ENCODE measurements around the gene PLXNB2.

Gene PLXNB2

DNA sequence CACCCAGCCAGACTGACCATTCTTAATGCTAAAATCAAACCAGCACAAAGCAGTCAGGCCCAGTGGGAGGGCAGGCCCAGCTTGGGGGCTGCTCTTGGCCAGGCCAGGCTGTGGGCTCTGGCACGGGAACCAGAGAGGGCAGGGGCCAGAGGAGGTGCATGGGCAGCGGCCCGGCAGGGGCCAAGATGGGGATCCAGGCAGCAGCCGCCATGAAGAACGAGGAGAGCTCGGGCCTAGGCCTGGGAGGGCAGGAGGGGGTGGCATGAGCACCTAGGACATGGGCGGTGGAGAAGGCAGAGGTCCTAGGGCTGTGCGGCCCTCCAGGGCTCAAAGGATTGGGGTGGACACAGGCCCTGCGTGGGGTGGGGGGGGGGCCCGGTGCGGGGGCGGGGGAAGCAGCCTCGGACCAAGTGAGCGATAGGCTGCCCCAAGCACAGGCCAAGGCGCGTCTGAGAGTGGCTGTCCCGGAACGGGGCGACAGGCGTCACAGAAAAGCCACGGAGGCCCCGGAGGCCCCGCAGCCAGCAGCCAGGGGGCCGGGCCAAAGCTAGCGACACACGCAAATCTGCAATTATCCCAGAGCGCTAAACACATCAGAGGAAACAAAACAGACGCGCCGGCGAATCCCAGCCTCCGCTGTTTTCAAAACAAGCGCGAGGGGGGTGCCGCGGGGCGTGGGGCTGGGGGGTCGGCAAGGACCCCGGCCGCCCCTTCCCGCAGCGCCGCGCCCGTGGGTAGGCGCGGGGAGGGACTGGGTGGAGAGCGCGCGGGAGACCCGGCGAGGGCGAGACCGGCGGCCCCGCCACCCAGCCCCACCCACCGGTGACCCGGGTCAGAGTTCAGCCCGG lies 8.3 kb downstream of the PLXNB2 start:
- DNase-seq (ENCODE audit: low spot score), result no peak

DNA sequence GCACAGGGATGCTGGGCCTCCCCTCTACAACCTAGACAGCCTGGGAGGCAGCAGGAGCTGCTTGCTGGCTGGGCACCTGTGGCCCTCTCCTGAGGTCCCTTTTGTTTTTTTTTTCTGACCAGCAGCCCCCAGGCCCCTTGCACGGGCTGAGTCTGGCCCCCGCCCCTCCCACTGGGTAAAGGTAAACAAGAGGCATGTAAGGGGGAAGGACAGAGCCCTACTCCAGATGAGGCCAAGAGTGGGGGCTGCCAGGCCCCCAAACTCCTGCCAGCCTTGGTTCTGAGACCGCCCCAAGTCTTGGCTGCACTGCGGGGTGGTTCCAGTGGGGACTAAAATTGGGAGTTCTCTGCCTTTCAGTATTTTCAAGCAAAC lies 9.2 kb downstream of the PLXNB2 start:
- no peak for DNase-seq (ENCODE audit: low spot score)

DNA sequence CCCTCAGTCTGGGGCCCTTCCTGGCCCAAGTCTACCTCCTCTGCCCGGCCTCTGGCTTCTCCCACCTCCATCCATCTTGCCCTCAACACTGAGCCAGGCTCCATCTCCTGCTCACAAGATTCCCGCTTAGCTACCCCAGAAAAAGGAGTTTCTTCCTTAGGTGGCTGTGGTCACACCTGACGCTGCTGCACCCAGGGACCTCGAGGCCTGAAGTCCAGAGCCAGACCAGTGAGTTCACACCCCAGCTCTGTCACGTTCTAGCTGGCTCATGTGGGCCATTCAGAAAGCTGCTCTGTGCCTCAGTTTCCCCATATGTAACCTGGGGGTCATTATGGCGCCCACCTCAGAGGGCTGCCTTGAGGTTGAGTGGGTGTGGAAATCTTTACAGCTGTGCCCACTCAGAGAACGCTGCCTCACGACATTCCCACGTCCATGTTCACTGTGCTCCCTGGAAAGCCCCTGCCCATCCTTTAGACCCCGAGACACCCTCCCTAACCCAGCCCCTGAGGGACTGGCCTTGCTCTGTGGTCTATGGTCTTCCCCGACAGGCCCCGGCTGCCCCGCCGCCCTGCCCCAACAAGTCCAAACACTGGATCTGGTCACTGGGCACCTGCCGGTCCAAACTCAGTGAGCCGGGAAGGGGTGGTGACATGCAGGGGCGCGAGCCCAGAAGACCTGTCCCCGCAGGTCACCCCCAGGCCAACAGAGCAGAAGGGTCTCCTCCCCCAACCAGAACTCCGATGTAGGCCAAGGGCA lies 9.8 kb downstream of the PLXNB2 start:
- DNase-seq (ENCODE audit: low spot score), result no peak

DNA sequence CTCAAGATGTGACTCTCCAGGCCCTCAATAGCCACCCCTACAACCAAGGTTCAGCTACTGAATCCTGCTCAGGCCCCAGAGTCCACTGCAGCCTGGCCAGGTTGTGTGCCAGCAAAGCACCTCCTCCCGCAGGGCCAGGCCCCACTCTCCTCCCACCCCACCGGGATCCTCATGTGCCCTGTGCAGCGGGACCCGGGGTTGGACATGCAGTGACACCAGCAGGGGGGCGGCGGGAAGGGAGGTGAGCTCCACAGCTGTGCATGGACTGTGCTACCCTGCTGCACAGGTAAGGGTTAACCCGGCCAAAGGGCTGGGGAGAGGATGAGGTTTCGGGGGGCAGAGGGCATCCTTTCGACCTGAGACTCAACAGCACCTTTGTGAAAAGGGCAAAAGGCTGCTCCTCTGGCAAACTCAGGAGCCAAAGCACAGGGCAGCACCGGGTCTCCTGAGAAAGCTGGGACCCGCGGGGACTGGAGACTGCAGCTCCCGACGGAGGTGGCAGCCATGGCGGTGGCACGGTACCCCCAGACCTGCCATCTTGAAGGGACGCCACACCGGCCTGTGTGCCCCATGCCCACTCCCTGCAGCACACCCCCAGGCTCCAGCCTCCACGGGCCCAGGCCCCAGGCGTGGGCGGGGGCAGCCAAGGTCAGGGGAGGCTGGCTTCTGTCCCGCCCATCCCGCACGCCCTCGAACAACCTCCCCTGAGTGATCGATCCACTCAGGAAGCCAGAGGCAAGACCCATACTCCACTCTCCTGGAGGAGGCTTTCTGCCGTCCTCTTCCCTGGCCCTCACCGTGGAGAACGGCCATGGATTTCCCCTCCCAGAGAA lies 10.6 kb downstream of the PLXNB2 start:
- DNase-seq (ENCODE audit: low spot score), result no peak

DNA sequence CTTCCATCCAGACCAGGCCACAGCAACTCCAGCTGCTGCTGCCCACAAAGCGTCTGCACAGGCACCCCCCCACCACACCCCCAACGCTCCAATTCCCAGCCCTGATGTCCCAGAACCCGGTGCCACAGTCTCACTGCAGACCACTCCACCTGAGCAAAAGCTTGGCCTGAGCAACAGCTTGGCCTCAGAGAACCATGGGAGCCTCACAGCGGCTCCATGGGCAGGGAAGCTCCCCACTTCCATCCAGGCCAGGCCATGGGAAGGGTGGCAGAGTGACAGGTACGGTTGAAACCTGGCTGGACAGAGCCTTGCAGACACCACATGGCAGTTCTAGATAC lies 13.2 kb downstream of the PLXNB2 start:
- DNase-seq (ENCODE audit: low spot score), result no peak

DNA sequence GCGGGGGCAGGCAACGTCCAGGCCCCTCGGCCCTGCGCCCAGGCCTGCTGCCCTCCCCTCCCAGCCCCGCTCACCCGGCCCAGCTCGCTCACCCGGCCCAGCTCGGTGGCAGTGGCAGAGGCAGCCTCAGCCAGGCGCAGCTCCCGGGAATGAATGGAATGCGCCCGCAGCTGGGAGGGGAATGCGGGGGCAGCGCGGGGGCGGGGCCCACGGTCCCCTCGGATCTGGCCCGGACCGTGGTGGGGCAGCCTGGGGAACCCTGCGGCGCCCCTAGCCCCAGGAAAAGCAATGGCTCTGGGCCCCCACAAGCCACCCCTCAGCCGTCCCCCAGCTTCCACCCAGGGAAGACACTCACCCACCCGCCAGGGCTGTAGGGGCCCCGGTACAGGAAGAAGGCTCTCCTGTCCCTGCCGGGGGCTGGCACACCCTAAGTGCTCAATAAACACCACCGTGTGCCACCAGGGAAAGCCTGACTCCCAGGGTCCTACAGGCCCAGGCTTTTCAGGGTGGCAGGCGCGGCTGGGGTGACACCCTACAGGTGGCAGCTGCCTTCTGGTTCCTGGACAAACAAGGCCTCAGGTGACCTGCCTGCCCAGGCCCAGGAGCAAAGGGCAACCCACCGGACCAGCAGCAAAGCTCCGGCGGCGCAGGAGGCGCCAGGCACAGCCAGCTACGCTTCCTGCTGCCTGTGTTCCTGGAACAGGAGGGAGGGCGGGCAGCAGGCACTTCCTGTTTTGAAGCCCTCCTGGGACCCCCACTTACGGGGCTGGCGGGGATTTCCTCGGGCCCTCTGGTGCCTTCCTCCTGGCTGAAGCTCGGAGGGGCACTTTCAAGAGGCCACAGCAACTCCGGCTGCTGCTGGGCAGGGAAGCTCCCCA lies 13.8 kb downstream of the PLXNB2 start:
- DNase-seq (ENCODE audit: low spot score), result no peak

DNA sequence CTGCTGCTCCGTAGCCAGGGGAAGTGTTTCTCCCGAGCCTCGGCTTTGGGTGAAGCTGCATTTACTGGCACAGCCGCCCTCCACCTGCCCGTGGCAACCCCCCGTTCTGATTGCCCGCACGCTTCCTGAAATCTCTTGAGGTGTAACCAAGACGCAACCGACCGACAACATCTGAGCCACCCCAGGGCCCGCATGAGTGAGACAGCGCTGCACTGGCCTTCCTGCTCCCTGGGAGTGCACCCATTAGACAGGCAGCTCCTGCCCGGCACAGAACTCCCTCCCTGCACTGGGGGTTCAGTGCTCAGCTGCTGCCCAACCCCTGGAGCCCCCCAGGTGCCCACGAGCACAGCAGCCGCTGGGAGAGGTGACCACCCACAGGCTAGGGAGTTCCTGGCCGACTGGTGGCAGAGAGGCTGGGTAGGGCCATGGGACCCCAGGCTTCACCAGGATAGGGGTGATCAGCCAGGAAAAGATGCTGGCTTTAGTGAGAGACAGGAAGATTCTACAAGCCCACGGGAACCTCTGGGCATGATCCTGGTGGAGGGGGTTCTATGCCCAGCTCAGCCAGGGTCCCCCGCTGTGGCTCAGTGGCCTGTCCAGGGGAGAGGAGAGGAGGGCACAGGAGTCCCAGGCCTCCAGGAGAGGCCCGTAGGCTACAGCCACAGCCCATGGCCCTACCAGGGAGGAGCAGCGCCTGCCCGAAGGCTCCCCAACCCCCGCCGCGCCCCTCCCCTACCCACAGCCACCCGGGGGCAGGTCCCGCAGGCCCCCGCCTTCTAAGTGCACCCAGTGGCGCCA lies 14.6 kb downstream of the PLXNB2 start:
- no peak for DNase-seq (ENCODE audit: low spot score)

DNA sequence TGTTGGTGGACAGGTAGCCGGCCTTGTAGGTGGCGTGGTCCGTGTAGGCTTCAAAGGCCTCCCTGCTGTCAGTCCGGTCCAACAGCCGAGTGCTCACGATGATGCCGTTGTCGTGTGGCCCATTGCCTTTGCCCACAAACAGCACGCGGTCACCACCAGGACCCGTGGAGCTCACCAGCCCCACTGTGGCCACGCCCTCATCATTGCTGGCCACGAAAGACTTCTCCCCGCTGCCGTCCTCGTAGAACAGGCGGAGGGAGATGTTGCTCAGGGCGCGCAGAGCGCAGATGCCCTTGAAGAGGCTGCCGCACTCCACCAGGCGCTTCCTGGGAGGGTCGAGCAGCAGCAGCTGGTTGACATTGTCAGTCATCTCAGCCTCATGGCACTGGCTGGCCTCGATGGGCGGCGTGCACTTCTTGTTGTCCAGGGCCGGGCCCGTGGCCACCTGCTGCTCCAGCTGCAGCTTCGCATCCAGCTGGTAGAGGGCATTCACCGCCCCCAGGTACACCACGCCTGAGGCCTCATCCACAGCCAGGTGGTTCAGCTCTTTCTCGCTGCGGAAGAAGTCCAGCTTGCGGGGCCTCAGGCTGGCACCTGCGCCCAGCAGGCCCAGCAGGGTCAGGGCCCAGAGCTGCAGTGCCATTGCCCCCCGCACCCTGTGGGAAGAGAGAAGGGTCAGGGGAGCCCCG lies 17.4 kb downstream of the PLXNB2 start:
- no peak for DNase-seq (ENCODE audit: low spot score)

DNA sequence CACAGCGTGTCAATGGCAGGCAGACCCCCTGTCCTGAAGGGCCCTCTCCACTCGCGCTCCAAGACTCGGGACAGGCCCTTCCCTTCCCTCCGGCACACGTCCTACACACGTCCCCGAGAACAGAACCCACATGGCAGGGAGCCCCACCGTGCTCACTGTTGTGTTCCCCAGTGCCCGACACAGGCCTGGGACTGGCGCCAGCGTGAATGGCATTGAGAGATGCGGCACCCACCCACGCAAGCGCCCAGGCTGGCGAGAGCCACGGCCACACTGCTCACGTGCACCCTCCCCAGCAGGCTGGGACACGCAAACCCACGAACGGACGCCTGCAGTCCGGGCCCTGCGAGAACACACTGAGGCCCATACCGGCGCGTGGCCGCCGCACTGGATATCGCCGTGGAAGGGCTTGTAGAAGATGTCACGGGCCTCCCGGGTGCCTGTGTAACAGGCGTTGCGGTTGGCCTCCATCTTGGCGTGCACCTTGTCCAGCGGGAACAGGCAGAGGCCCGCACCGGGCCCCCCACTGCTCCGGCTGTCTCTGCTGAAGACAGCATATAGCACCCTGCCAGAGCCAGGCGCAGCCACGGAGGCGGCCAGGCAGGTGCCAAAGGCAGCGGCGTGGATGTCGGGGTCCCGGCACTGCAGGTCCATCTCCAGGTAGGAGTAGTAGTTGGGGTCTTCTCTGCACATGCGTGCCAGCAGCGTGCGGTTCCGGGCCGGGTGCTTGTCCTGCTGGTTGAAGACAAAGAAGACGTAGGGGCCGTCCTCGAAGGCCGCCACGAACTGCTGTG lies 18.1 kb downstream of the PLXNB2 start:
- DNase-seq (ENCODE audit: low spot score), result no peak

DNA sequence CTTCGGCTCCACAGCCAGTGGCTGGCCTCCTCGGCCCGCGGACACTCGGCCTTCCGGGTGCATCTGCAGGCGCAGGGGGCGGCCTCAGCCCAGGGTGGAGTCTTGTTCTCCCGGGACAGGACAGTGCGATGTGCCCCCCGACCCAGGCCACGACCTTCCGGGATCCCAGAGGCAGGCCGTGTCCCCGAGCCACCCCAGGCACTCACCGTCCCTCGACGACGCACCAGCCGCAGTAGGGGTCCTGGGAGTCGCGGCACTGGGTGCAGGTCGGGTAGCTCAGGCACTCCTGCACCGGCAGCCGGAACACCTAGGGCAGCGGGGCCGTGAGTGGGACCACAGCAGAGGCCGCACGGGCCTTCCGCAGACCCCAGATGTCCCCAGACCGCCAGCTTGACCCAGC lies 19.7 kb downstream of the PLXNB2 start:
- no peak for DNase-seq (ENCODE audit: low spot score)

DNA sequence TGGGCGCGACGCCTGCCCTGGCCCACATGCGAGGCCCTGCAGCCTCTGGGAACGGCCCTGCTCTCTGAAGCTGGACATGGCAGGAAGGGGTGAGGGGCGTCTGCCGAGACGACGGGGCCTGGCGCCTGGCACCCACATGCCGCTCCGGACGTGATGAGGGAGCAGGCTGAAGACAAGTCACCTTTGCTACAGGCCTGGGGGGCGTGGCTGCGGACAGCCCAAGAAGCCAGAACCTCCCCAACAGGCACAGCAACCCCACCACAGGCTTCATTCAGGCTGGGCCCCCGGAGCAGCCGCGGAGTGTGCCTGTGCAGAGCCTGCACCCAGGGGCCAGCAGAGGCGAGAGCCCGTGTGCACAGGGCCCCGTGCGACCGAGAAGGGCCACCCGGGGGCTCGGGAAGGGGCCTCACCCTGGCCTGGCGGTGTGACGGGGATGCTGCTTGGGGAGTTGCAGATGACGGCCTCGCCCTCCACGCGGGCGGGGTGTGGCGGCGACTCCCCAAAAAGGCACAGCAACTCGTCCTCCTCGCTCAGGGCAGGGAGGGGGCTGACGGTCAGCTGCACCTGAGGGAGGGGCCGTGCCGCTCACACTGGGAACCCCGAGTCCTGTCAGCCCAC lies 20.6 kb downstream of the PLXNB2 start:
- no peak for DNase-seq (ENCODE audit: low spot score)

DNA sequence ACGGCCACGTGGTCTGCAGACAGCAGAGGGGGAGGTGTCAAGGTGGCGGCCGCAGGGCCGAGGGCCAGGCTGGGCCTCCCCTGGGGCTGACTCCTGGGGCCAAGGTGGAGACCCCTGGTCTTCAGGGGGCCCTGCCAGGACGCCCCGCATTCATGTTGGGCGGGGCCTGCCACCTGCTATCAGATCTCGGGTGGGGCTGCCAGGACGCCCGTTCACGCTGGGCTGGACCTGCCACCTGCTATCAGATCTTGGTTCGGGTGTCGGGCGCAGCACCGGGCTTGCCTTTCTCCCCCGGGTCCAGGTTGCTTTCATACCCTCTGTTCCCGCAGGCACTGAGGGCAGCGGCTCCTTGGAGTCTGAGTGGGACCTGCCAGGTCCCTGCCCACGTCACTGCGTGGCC lies 21.2 kb downstream of the PLXNB2 start:
- DNase-seq (ENCODE audit: low spot score), result no peak

DNA sequence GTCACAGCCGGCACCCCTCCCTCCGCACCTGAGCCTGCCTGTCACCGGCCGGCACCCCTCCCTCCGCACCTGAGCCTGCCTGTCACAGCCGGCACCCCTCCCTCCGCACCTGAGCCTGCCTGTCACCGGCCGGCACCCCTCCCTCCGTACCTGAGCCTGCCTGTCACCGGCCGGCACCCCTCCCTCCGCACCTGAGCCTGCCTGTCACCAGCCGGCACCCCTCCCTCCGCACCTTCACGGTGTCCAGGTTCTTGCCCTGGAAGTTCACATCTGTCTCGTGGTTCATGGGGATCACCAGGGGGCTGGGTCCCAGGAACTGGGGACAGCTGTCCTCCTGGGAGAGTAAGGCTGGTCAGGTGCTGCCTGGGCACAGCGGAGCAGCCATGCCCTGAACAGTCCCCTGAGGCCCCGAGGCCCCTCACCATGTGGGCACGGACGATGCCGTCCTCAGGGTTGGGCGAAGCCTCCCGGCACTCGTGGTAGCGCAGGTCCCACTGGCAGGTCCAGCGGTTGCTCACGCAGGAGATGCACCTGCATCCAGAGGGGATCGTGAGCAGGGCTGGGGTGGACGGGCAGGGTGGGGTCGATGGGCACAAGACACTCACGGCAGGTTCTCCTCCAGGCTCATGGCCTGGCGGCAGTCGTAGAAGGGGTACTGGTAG lies 21.7 kb downstream of the PLXNB2 start:
- DNase-seq (ENCODE audit: low spot score), result no peak

DNA sequence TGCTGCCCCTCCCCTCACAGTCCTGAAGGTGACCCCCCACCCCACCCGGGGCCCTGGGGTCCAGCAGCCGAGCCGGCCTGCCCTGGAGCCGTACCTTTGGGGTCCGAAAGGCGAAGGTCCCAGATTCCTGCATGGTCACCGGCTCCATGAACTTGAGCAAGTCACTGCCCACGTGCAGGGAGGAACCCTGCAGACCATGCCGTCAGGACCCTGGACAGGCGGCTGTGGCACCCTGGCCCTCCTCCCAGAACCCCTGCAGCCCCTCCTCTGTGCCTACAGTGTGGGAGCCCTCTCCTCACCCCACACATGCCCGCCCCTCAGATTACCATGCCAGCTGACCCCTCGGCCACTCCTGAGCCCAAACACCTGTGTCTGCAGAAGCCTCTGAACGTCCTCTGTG lies 23.0 kb downstream of the PLXNB2 start:
- DNase-seq (ENCODE audit: low spot score), result no peak

DNA sequence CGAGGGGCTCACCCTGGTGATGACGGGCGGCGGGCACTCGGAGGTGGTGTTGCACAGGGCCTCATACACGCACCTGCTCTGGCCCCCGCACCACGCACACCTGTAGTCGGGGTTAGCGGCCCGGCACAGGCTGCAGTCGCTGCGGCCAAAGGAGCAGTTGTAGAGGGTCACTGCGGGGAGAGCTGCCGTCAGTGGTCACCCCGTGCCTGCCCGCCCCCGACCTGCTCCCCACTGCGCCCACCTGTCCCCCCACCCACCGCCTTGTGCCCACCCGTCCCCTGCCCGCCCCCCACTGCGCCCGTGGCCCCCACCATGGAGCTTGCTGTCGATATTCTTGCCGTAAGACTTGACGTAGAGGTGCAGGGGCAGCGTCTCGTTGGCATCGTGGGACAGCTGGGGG lies 23.6 kb downstream of the PLXNB2 start:
- no peak for DNase-seq (ENCODE audit: low spot score)

DNA sequence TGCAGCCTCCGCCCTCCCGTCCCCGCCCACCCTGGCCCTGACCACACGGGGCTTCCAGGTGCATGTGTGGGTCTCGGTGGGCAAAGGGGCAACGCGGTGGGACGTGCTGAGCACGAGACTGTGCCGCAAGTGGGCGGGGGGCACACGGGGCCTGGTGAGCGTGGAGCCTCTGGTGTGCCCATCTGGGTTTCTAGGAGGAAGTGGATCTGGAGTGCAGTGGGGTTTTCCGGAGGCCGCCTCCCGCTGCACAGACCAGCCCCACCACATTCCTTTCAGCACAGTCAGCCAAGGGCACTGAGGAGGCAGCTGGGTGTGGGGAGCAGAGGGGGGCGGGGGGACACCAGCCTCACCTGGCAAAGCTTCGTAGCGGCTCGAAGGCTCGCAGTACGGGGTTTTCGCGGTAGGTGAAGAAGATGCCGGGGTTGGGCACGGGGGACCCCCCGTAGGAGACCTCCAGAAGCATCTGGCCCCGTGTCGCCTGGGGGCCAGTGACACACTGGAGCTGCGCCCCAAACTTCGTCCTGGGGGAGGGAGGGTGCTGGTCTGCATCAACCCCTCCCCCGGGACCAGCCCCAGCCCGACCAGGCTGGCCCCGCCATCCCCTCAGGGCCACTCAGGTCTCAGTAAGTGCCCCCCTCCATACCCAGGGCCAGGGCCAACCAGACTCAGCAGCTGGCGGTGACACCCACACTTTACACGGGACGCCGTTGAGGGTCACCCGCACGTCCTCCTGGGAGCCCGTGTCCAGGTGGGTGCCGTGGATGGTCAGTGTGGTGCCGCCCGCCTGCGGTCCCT lies 24.9 kb downstream of the PLXNB2 start:
- no peak for DNase-seq (ENCODE audit: low spot score)

DNA sequence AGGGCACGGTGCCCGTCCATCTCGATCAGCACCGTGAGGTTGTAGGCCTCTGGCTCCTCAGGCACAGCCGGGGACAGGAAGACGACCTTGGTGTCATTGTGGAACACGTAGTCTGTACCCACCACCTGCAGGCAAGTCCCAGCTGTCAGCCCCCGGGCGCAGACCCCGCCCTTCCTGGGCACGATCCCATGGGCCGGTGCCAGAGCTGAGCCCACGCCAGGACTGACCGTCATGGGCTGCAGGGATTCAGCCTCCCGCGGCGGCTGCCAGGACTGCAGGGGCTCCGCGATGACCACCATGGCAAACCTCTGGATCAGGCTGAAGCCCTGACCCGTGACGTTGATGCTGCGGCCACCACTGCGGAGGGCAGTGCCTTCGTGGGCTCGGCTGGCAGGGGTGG lies 25.5 kb downstream of the PLXNB2 start:
- DNase-seq (ENCODE audit: low spot score), result no peak

DNA sequence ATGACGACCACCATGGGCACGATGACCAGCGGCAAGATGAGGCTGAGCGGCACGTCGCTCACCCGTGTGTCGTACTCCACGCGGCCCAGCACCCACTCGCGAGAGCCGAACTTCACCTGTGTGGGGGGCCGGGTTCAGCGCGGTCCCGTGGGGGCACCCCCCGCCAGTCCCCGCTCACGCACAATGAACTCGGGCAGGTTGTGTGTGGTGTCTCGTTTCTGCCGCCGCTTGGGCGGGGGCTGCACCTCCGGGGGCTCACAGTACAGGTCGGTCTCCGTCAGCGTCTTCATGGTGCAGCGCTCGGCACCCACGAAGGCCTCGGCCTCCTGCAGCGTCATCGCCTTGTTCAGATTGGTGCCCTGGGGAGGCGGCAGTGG lies 26.1 kb downstream of the PLXNB2 start:
- DNase-seq (ENCODE audit: low spot score), result no peak

Data from COLO829 (cell line).